ENCODE data around the gene RPS6KA1. TPM values are rescaled to one million over a fixed set of nuclear protein-coding genes. Genes with fewer than 3 reads are reported as not detected.

RPS6KA1 gene
- total RNA-seq, 2 experiments from 2014 or later: 72.2 to 91.0 TPM

DNA sequence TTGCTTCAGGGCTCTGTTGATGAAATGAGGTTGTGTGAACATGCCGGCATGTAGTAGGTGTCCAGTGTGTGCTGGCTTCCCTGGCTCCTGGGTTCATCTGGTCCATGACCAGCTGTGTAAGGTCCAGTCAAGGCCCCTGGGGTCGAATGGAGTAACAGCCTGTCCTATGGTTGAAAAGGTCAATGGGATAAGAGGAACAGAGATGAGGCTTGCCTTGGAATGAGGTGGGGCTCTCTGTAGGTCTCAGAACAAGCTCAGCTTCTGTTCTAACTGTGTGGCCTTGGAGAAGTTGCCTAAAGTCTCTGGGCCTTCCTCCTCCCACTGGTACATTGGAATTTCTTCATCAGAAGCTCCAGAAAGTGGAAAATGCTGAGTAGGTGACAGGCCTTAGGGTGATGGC is 26.6 kb downstream of the RPS6KA1 start:
- H3K4me1 ChIP-seq (ENCODE audit: insufficient read depth, low read length, poor library complexity, severe bottlenecking): no peaks in the 10 kb centered on the region
- H3K36me3 ChIP-seq (ENCODE audit: insufficient read depth, low read length): peaks cover 89% of the 10 kb centered on the region
- no peak overlapping the region for H3K4me2 ChIP-seq (ENCODE audit: low read length)
- no peaks in the 10 kb centered on the region for H3K9me3 ChIP-seq (ENCODE audit: low read length)
- TF ChIP-seq, protein P1, sequence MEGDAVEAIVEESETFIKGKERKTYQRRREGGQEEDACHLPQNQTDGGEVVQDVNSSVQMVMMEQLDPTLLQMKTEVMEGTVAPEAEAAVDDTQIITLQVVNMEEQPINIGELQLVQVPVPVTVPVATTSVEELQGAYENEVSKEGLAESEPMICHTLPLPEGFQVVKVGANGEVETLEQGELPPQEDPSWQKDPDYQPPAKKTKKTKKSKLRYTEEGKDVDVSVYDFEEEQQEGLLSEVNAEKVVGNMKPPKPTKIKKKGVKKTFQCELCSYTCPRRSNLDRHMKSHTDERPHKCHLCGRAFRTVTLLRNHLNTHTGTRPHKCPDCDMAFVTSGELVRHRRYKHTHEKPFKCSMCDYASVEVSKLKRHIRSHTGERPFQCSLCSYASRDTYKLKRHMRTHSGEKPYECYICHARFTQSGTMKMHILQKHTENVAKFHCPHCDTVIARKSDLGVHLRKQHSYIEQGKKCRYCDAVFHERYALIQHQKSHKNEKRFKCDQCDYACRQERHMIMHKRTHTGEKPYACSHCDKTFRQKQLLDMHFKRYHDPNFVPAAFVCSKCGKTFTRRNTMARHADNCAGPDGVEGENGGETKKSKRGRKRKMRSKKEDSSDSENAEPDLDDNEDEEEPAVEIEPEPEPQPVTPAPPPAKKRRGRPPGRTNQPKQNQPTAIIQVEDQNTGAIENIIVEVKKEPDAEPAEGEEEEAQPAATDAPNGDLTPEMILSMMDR (conservative IDR thresholded peaks at IDR 0.05; ENCODE audit: low read length): no peak
- TF ChIP-seq EZH2phosphoT487 (IDR thresholded peaks at IDR 0.05; ENCODE audit: borderline replicate concordance, low read depth, low read length): no peak
- intact Hi-C loops (cut with micrococcal nuclease; ENCODE audit: unreplicated experiment): no loop called here
- no peaks in the 10 kb centered on the region for H4K20me1 ChIP-seq (ENCODE audit: insufficient read depth, low read length)
- no peaks in the 10 kb centered on the region for H3K9me2 ChIP-seq (ENCODE audit: insufficient read depth, low read length)
- no peaks in the 10 kb centered on the region for H3K79me2 ChIP-seq (ENCODE audit: insufficient read depth, low read depth, low read length)
- no TSS peak for BruUV-seq (replicated peaks)
- ChIA-PET CTCF (ENCODE audit: unreplicated experiment) (interaction anchor here (0.7 kb wide), 1 partner anchor 17 kb away, joined by 4 read pairs; no protein-coding TSS in a partner anchor), POLR2A (no interaction called here)
- DNase-seq (ENCODE audit: low spot score): no peak
- no peak overlapping the region for H3K4me3 ChIP-seq (ENCODE audit: low read depth, low read length, poor library complexity, severe bottlenecking)
- no peak overlapping the region for H2AFZ ChIP-seq (ENCODE audit: low read length)
- H3K27ac ChIP-seq (ENCODE audit: low read depth, low read length, poor library complexity, severe bottlenecking): no peak overlapping the region

DNA sequence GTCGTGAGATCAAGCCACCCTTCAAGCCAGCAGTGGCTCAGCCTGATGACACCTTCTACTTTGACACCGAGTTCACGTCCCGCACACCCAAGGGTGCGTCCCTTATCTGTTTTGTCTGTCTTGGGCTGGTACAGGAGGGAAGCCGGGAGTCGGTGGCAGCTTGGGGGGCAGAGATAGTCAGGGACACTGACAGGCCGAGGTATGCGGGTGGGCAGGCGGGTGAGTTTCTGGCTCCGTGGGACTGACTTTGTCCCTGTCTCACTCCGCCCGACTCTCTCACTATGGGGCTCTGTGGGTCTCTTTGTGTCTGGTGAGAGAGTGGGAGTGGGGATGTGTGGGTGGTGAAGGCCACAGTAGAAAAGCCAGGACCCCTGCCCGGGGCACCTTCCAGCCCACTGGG is 27.4 kb downstream of the RPS6KA1 start:
- Histone ChIP-seq H3K27ac (ENCODE audit: low read depth, low read length, poor library complexity, severe bottlenecking) (no peak overlapping the region), H3K9me3 (ENCODE audit: low read length) (no peaks in the 10 kb centered on the region), H2AFZ (ENCODE audit: low read length) (no peak overlapping the region), H4K20me1 (ENCODE audit: insufficient read depth, low read length) (no peaks in the 10 kb centered on the region), H3K36me3 (ENCODE audit: insufficient read depth, low read length) (peaks cover 89% of the 10 kb centered on the region), H3K79me2 (ENCODE audit: insufficient read depth, low read depth, low read length) (no peaks in the 10 kb centered on the region), H3K4me3 (ENCODE audit: low read depth, low read length, poor library complexity, severe bottlenecking) (no peak overlapping the region), H3K4me2 (ENCODE audit: low read length) (no peak overlapping the region), H3K4me1 (ENCODE audit: insufficient read depth, low read length, poor library complexity, severe bottlenecking) (no peaks in the 10 kb centered on the region), H3K9me2 (ENCODE audit: insufficient read depth, low read length) (no peaks in the 10 kb centered on the region)
- ChIA-PET CTCF (ENCODE audit: unreplicated experiment) (no interaction called here), POLR2A (no interaction called here)
- no TSS peak for BruUV-seq (replicated peaks)
- TF ChIP-seq, protein P1 (conservative IDR thresholded peaks at IDR 0.05; ENCODE audit: low read length): no peak
- TF ChIP-seq EZH2phosphoT487 (IDR thresholded peaks at IDR 0.05; ENCODE audit: borderline replicate concordance, low read depth, low read length): no peak
- intact Hi-C loops (cut with micrococcal nuclease; ENCODE audit: unreplicated experiment): no loop called here
- DNase-seq (ENCODE audit: low spot score): no peak

DNA sequence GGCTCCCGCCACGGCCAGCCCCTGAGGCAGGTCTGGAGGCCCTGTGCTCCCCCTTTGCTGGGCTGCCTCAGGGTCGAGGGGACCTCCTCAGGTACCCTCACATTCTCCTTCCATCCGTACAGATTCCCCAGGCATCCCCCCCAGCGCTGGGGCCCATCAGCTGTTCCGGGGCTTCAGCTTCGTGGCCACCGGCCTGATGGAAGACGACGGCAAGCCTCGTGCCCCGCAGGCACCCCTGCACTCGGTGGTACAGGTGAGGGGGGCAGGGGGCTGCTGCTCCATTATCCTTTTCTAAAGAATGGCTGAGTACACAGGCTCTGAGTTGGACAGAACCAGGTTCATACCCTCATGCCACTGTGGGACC is 29.1 kb downstream of the RPS6KA1 start:
- no TSS peak for BruUV-seq (replicated peaks)

More for the DNA sequence above, 29.1 kb downstream of the RPS6KA1 start:
- H3K9me2 ChIP-seq (ENCODE audit: insufficient read depth, low read length): no peaks in the 10 kb centered on the region
- intact Hi-C loops (cut with micrococcal nuclease; ENCODE audit: unreplicated experiment): no loop called here
- no peak overlapping the region for H3K27ac ChIP-seq (ENCODE audit: low read depth, low read length, poor library complexity, severe bottlenecking)
- peaks cover 93% of the 10 kb centered on the region for H3K36me3 ChIP-seq (ENCODE audit: insufficient read depth, low read length)
- H4K20me1 ChIP-seq (ENCODE audit: insufficient read depth, low read length): no peaks in the 10 kb centered on the region
- no peak for DNase-seq (ENCODE audit: low spot score)
- H3K4me2 ChIP-seq (ENCODE audit: low read length): no peak overlapping the region
- no peaks in the 10 kb centered on the region for H3K79me2 ChIP-seq (ENCODE audit: insufficient read depth, low read depth, low read length)
- no peaks in the 10 kb centered on the region for H3K9me3 ChIP-seq (ENCODE audit: low read length)
- POLR2A ChIA-PET: no interaction called here
- CTCF ChIA-PET (ENCODE audit: unreplicated experiment): no interaction called here
- H3K4me1 ChIP-seq (ENCODE audit: insufficient read depth, low read length, poor library complexity, severe bottlenecking): no peaks in the 10 kb centered on the region
- TF ChIP-seq, protein P1 (conservative IDR thresholded peaks at IDR 0.05; ENCODE audit: low read length): no peak
- no peak for TF ChIP-seq EZH2phosphoT487 (IDR thresholded peaks at IDR 0.05; ENCODE audit: borderline replicate concordance, low read depth, low read length)
- H3K4me3 ChIP-seq (ENCODE audit: low read depth, low read length, poor library complexity, severe bottlenecking): no peak overlapping the region
- H2AFZ ChIP-seq (ENCODE audit: low read length): no peak overlapping the region
